H9 (cell line): ENCODE measurements around the gene PRSS57. TPM values are rescaled to one million over a fixed set of nuclear protein-coding genes. Genes with fewer than 3 reads are reported as not detected.

Experiments
- DNase-seq: peaks from one replicate; pipeline ENCODE4 v3.0.0-alpha.2; 2017
- H2AFZ ChIP-seq: one replicate; pipeline ENCODE4 v1.6.1; 2013; ENCODE audit warnings: mild to moderate bottlenecking, low read length, control low read depth, moderate library complexity
- H2AK5ac ChIP-seq: 2 replicates; pipeline ENCODE4 v1.6.1; 2013; ENCODE audit warnings: low read length, control low read depth, mixed read lengths; ENCODE audit not compliant: insufficient read length
- H2BK120ac ChIP-seq: one replicate; pipeline ENCODE4 v1.6.1; 2013; ENCODE audit warnings: low read depth, mild to moderate bottlenecking, low read length, control low read depth, inconsistent platforms; ENCODE audit not compliant: poor library complexity, severe bottlenecking
- H2BK12ac ChIP-seq: 2 replicates; pipeline ENCODE4 v1.6.1; 2013; ENCODE audit warnings: low read length, control low read depth, mixed read lengths, low read depth; ENCODE audit not compliant: insufficient read length
- H2BK15ac ChIP-seq: 2 replicates; pipeline ENCODE4 v1.6.1; 2013; ENCODE audit warnings: low read depth, low read length, control low read depth
- H2BK20ac ChIP-seq: one replicate; pipeline ENCODE4 v1.6.1; 2013; ENCODE audit warnings: low read depth, mild to moderate bottlenecking, low read length, control low read depth, inconsistent platforms; ENCODE audit not compliant: poor library complexity, severe bottlenecking
- H2BK5ac ChIP-seq: 2 replicates; pipeline ENCODE4 v1.6.1; 2013; ENCODE audit warnings: low read length, control low read depth, mixed read lengths; ENCODE audit not compliant: insufficient read length
- H3K14ac ChIP-seq: 2 replicates; pipeline ENCODE4 v1.6.1; 2013; ENCODE audit warnings: low read length, control low read depth; ENCODE audit not compliant: insufficient read depth
- H3K18ac ChIP-seq: 2 replicates; pipeline ENCODE4 v1.6.1; 2013; ENCODE audit warnings: low read depth, mild to moderate bottlenecking, mixed read lengths, low read length, control low read depth; ENCODE audit not compliant: insufficient read length
- H3K23ac ChIP-seq: 2 replicates; pipeline ENCODE4 v1.6.1; 2013; ENCODE audit warnings: low read length, control low read depth, mixed read lengths, low read depth; ENCODE audit not compliant: insufficient read length
- H3K23me2 ChIP-seq: 2 replicates; pipeline ENCODE4 v1.6.1; 2013; ENCODE audit warnings: low read depth, mild to moderate bottlenecking, mixed read lengths, low read length, control low read depth; ENCODE audit not compliant: insufficient read length, poor library complexity, severe bottlenecking
- H3K27ac ChIP-seq: 2 replicates; pipeline ENCODE4 v1.5.1; 2013; ENCODE audit warnings: low read length, control low read depth, mixed read lengths, low read depth; ENCODE audit not compliant: insufficient read length
- H3K27me3 ChIP-seq: 2 replicates; pipeline ENCODE4 v1.6.1; 2013; ENCODE audit warnings: low read length, control low read depth, inconsistent platforms; ENCODE audit not compliant: insufficient read depth
- H3K4ac ChIP-seq: 2 replicates; pipeline ENCODE4 v1.6.1; 2013; ENCODE audit warnings: low read depth, mild to moderate bottlenecking, control low read depth, inconsistent platforms, low read length, moderate library complexity
- H3K4me1 ChIP-seq: 2 replicates; pipeline ENCODE4 v1.6.1; 2013; ENCODE audit warnings: low read length, control low read depth, inconsistent platforms; ENCODE audit not compliant: insufficient read depth
- H3K4me2 ChIP-seq: 2 replicates; pipeline ENCODE4 v1.6.1; 2013; ENCODE audit warnings: low read length, control low read depth, mixed read lengths; ENCODE audit not compliant: insufficient read length, insufficient read depth
- H3K56ac ChIP-seq: 2 replicates; pipeline ENCODE4 v1.6.1; 2013; ENCODE audit warnings: low read depth, mild to moderate bottlenecking, mixed read lengths, low read length, control low read depth; ENCODE audit not compliant: insufficient read length
- H3K79me1 ChIP-seq: 2 replicates; pipeline ENCODE4 v1.6.1; 2013; ENCODE audit warnings: low read depth, mild to moderate bottlenecking, moderate library complexity, low read length, control low read depth, inconsistent platforms; ENCODE audit not compliant: insufficient read depth, poor library complexity, severe bottlenecking
- H3K79me2 ChIP-seq: 2 replicates; pipeline ENCODE4 v1.6.1; 2013; ENCODE audit warnings: low read length, control low read depth, inconsistent platforms; ENCODE audit not compliant: insufficient read depth
- H3K9ac ChIP-seq: 2 replicates; pipeline ENCODE4 v1.6.1; 2013; ENCODE audit warnings: low read length, control low read depth, mixed read lengths; ENCODE audit not compliant: insufficient read length; ENCODE audit errors: extremely low read depth
- H3K9me3 ChIP-seq: one replicate; pipeline ENCODE4 v1.6.1; 2013; ENCODE audit warnings: low read depth, low read length, inconsistent platforms; ENCODE audit not compliant: control insufficient read depth
- H3T11ph ChIP-seq: one replicate; pipeline ENCODE4 v1.6.1; 2013; ENCODE audit warnings: mild to moderate bottlenecking, low read length, control low read depth, inconsistent platforms
- H4K20me1 ChIP-seq: one replicate; pipeline ENCODE4 v1.6.1; 2013; ENCODE audit not compliant: control insufficient read depth, insufficient read length, insufficient read depth
- H4K5ac ChIP-seq: 2 replicates; pipeline ENCODE4 v1.6.1; 2013; ENCODE audit warnings: low read depth, mild to moderate bottlenecking, mixed read lengths, low read length, control low read depth; ENCODE audit not compliant: insufficient read length
- H4K8ac ChIP-seq: replicated peaks from 2 replicates; pipeline ENCODE4 v1.6.1; 2013; ENCODE audit warnings: low read length, control low read depth, mixed read lengths, low read depth; ENCODE audit not compliant: insufficient read length
- H4K91ac ChIP-seq: 2 replicates; pipeline ENCODE4 v1.6.1; 2013; ENCODE audit warnings: low read depth, mild to moderate bottlenecking, moderate library complexity, mixed read lengths, low read length, control low read depth; ENCODE audit not compliant: insufficient read length
- H3K27ac Mint-ChIP-seq, 3 experiments: 2 replicates in 2 of 3; 3 replicates in 1 of 3; pipeline ENCODE4 v1.8.0; 2020 to 2021; ENCODE audit warnings: mixed read lengths in 3 of 3, mild to moderate bottlenecking in 1 of 3, moderate library complexity in 1 of 3
- H3K27me3 Mint-ChIP-seq: 2 replicates; pipeline ENCODE4 v1.8.0; 2021; ENCODE audit warnings: low read depth, mild to moderate bottlenecking, moderate library complexity, mixed read lengths
- H3K36me3 Mint-ChIP-seq, 3 experiments: 2 replicates in 2 of 3; 3 replicates in 1 of 3; pipeline ENCODE4 v1.8.0; 2020 to 2021; ENCODE audit warnings: low read depth in 3 of 3, mixed read lengths in 3 of 3; ENCODE audit not compliant: insufficient read depth in 1 of 3
- H3K4me1 Mint-ChIP-seq, 2 experiments: 2 replicates each; pipeline ENCODE4 v1.8.0; 2020; ENCODE audit warnings: mixed read lengths in 2 of 2
- H3K4me3 Mint-ChIP-seq, 2 experiments: 2 replicates in 1 of 2; 3 replicates in 1 of 2; pipeline ENCODE4 v1.8.0; 2020 to 2021; ENCODE audit warnings: mild to moderate bottlenecking in 2 of 2, mixed read lengths in 2 of 2, moderate library complexity in 1 of 2
- H3K9me3 Mint-ChIP-seq, 2 experiments: 2 replicates in 1 of 2; 3 replicates in 1 of 2; pipeline ENCODE4 v1.8.0; 2020; ENCODE audit warnings: mild to moderate bottlenecking in 2 of 2, mixed read lengths in 2 of 2, moderate library complexity in 1 of 2
- CTCF ChIP-seq: fragments of 200-600 bp; sonication (generic); conservative IDR thresholded peaks from 3 replicates; pipeline ENCODE4 v1.8.0; 2021; ENCODE audit warnings: antibody characterized with exemption, mild to moderate bottlenecking
- WGBS: extraction: QIAGEN DNeasy Blood & Tissue Kit; methylation state at CpG from one replicate; pipeline ENCODE4 v1.1.7; 2013; ENCODE audit warnings: missing lambda C conversion rate, low lambda C conversion rate, mixed read lengths; ENCODE audit not compliant: insufficient read length; ENCODE audit errors: extremely low coverage; 5-methylcytosine and 5-hydroxymethylcytosine counted together
- total RNA-seq: library from RNA; stranded (reverse); gene quantifications from 2 replicates; pipeline ENCODE4 v1.2.1, GENCODE V29; 2021

Gene PRSS57
- total RNA-seq, 1 experiment from 2014 or later = not detected

DNA sequence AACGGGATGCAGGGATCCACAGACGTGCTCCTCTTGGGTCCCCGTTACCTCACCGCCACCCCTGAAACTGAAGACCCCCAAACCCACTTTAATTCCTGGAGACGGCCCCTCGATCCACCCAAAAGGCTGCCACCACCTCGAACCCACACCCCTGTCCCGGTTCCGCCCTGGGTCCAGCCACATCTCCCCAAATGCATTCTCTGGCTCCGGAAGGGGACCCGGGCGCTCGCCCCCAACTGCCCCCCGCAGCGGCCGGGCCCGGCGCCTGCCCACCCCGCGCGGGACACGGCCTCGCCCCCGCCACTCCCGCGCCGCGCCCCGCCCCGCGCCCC is 19.3 kb downstream of the PRSS57 start:
- no peak overlapping the region for H4K5ac ChIP-seq
- no peak overlapping the region for H3K27ac ChIP-seq
- no peaks in the 10 kb centered on the region for H3K79me1 ChIP-seq
- peaks cover 48% of the 10 kb centered on the region for H3K27me3 Mint-ChIP-seq
- H2BK15ac ChIP-seq = no peak overlapping the region
- no peak overlapping the region for H3K9ac ChIP-seq
- peaks cover 0 to 10% of the 10 kb centered on the region in 2 experiments; a peak in 2 of 4 replicates for H3K4me1 Mint-ChIP-seq
- H3K4ac ChIP-seq = no peak overlapping the region
- H4K91ac ChIP-seq = no peak overlapping the region
- H3K4me2 ChIP-seq = no peak overlapping the region
- peak overlapping the region; percentile 42 to 71 for H3K4me3 Mint-ChIP-seq
- H3K9me3 ChIP-seq = no peaks in the 10 kb centered on the region
- no peaks in the 10 kb centered on the region for H3K9me3 Mint-ChIP-seq
- H2BK5ac ChIP-seq = no peak overlapping the region
- no peak overlapping the region for H2BK12ac ChIP-seq
- no peaks in the 10 kb centered on the region; the same call in 1 of the 2 replicates for H3K27me3 ChIP-seq
- no peak overlapping the region for H3K23ac ChIP-seq
- H4K8ac ChIP-seq = no peak overlapping the region
- H2AFZ ChIP-seq = no peak overlapping the region
- H3K4me1 ChIP-seq = no peaks in the 10 kb centered on the region
- H3T11ph ChIP-seq = no peak overlapping the region
- H3K18ac ChIP-seq = no peak overlapping the region
- no peak for TF ChIP-seq CTCF
- no CpG with 5 or more reads among the region's 31 CpGs for WGBS
- H2BK20ac ChIP-seq = no peak overlapping the region
- no peak overlapping the region for H3K14ac ChIP-seq
- H3K27ac Mint-ChIP-seq = no peak overlapping the region; a peak in 1 of 7 replicates
- H3K36me3 Mint-ChIP-seq = no peaks in the 10 kb centered on the region
- H3K56ac ChIP-seq = no peak overlapping the region
- no peak overlapping the region for H2BK120ac ChIP-seq
- H3K79me2 ChIP-seq = no peaks in the 10 kb centered on the region
- peaks cover 8% of the 10 kb centered on the region for H3K23me2 ChIP-seq
- no peak overlapping the region for H2AK5ac ChIP-seq
- DNase-seq = no peak
- H4K20me1 ChIP-seq = no peaks in the 10 kb centered on the region
